MM.1S (cell line): ENCODE data around the gene DDX10.

ENCODE experiments used
- DNase-seq: peaks from one replicate; pipeline ENCODE4 v3.0.0-alpha.2; 2015
- H2AFZ ChIP-seq: fragments of 300-600 bp; sonication (generic); 2 replicates; pipeline ENCODE4 v1.6.0; 2016; ENCODE audit warnings: antibody characterized with exemption, low read length
- H3F3A ChIP-seq: fragments of 300-600 bp; sonication (generic); 2 replicates; pipeline ENCODE4 v1.6.1; 2016; ENCODE audit warnings: mild to moderate bottlenecking, antibody characterized with exemption, low read length, moderate library complexity, mixed read lengths; ENCODE audit not compliant: insufficient read depth
- H3K27ac ChIP-seq: fragments of 300-600 bp; sonication (generic); 2 replicates; pipeline ENCODE4 v1.5.1; 2016; ENCODE audit warnings: mild to moderate bottlenecking, low read length
- H3K27me3 ChIP-seq: fragments of 300-600 bp; sonication (generic); replicated peaks from 2 replicates; pipeline ENCODE4 v1.6.0; 2016; ENCODE audit warnings: low read length; ENCODE audit not compliant: insufficient read depth
- H3K36me3 ChIP-seq: fragments of 300-600 bp; sonication (generic); replicated peaks from 2 replicates; pipeline ENCODE4 v1.6.1; 2016; ENCODE audit warnings: mild to moderate bottlenecking, low read length, mixed read lengths; ENCODE audit not compliant: insufficient read depth
- H3K4me1 ChIP-seq: fragments of 300-600 bp; sonication (generic); 2 replicates; pipeline ENCODE4 v1.6.1; 2016; ENCODE audit warnings: low read length, mixed read lengths
- H3K4me2 ChIP-seq: fragments of 300-600 bp; sonication (generic); 2 replicates; pipeline ENCODE4 v1.6.0; 2016; ENCODE audit warnings: low read depth, low read length
- H3K4me3 ChIP-seq: fragments of 300-600 bp; sonication (generic); 2 replicates; pipeline ENCODE4 v1.5.1; 2016; ENCODE audit warnings: low read length, mixed read lengths
- H3K79me2 ChIP-seq: fragments of 300-600 bp; sonication (generic); 2 replicates; pipeline ENCODE4 v1.6.1; 2016; ENCODE audit warnings: mixed run types, low read length, mixed read lengths
- H3K9ac ChIP-seq: fragments of 300-600 bp; sonication (generic); 2 replicates; pipeline ENCODE4 v1.6.1; 2016; ENCODE audit warnings: low read length, mixed read lengths
- H3K9me2 ChIP-seq: fragments of 300-600 bp; sonication (generic); replicated peaks from 2 replicates; pipeline ENCODE4 v1.6.1; 2016; ENCODE audit warnings: mild to moderate bottlenecking, low read length, mixed read lengths; ENCODE audit not compliant: insufficient read depth
- H3K9me3 ChIP-seq: fragments of 300-600 bp; sonication (generic); replicated peaks from 2 replicates; pipeline ENCODE4 v1.6.1; 2016; ENCODE audit warnings: mild to moderate bottlenecking, low read length, mixed read lengths; ENCODE audit not compliant: insufficient read depth
- H4K20me1 ChIP-seq: fragments of 300-600 bp; sonication (generic); 2 replicates; pipeline ENCODE4 v1.6.1; 2016; ENCODE audit warnings: mild to moderate bottlenecking, low read length, moderate library complexity, mixed read lengths; ENCODE audit not compliant: insufficient read depth
- EZH2 ChIP-seq: fragments of 300-600 bp; sonication (generic); optimal IDR thresholded peaks from 2 replicates; pipeline ENCODE3; 2017; ENCODE audit warnings: low read depth, mild to moderate bottlenecking, antibody characterized with exemption, low read length, mixed read lengths
- EZH2phosphoT487 ChIP-seq: fragments of 300-600 bp; sonication (generic); IDR thresholded peaks from 2 replicates; pipeline ENCODE4 v1.6.1; 2018; ENCODE audit warnings: antibody characterized with exemption, low read length
- TF ChIP-seq, protein P1 (sequence below): fragments of 300-600 bp; sonication (generic); IDR thresholded peaks from 2 replicates; pipeline ENCODE4 v1.5.1; 2016; ENCODE audit warnings: antibody characterized with exemption, low read length, mixed read lengths

The DDX10 gene

DNA sequence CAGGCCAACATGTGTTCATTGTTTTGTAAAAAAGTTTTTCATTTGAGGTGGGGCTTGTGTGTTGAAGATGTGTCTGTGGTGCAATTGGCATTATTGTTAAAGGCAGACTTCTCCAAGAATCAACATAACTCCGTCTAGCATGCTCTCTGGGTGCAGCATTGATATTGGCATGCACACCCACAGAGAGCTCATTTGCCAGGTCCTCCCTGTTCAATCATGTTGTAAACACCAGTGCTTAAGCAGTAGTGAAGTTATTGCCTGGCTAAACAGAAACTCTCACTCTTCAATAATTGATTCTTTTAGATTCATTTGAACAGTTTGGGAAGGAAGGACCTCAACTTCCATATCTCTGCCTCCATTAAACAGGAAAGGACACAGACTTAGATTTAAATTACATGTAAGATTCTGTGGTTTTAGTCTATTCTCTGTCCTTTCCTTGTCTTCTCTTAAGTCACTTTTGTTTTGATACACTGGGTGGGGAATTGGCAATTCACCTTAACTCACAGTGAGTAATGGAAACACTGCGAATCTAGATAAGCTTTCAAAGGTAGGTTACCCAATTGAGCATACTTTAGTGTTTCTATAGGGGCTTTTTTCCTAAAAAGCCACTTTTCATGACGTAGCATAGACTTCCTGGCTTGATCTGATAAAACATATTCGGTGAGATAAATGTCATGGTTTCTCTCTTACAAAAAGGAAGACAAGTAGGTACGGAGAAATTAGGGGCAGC is 40.5 kb upstream of the DDX10 start:
- Histone ChIP-seq H3K9ac (no peak overlapping the region), H3K9me2 (no peaks in the 10 kb centered on the region), H3K4me1 (peaks cover 23% of the 10 kb centered on the region), H2AFZ (no peak overlapping the region), H3K36me3 (no peaks in the 10 kb centered on the region), H3K4me2 (no peak overlapping the region), H4K20me1 (no peaks in the 10 kb centered on the region), H3F3A (peaks cover 17% of the 10 kb centered on the region), H3K27me3 (no peaks in the 10 kb centered on the region), H3K79me2 (no peaks in the 10 kb centered on the region), H3K9me3 (no peaks in the 10 kb centered on the region), H3K4me3 (no peak overlapping the region), H3K27ac (no peak overlapping the region)
- no peak for DNase-seq
- no peak for TF ChIP-seq EZH2phosphoT487
- TF ChIP-seq, protein P1, sequence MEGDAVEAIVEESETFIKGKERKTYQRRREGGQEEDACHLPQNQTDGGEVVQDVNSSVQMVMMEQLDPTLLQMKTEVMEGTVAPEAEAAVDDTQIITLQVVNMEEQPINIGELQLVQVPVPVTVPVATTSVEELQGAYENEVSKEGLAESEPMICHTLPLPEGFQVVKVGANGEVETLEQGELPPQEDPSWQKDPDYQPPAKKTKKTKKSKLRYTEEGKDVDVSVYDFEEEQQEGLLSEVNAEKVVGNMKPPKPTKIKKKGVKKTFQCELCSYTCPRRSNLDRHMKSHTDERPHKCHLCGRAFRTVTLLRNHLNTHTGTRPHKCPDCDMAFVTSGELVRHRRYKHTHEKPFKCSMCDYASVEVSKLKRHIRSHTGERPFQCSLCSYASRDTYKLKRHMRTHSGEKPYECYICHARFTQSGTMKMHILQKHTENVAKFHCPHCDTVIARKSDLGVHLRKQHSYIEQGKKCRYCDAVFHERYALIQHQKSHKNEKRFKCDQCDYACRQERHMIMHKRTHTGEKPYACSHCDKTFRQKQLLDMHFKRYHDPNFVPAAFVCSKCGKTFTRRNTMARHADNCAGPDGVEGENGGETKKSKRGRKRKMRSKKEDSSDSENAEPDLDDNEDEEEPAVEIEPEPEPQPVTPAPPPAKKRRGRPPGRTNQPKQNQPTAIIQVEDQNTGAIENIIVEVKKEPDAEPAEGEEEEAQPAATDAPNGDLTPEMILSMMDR, result no peak
- no peak for TF ChIP-seq EZH2

DNA sequence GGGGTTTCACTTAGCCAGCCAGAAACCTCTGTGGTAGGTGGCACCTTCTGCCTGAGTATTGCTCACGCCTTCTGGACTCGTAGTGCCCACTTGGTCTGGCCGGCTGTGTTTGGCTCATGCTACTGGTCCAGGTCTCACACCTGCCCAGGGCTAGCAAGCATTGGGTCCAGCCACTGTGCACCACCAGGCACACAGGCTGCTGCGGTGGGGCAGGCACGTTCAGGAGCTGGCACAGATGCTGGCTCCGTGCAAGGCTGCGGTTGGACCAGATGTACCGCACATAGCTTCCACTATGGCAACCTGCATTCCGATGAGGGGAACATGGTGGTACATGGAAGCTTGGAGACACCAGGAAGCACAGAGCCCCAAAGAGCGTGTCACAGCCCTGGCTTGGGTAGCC is 36.5 kb upstream of the DDX10 start:
- Histone ChIP-seq H3K79me2 (no peaks in the 10 kb centered on the region), H3K9me2 (no peaks in the 10 kb centered on the region), H3K4me2 (no peak overlapping the region), H3K4me3 (no peak overlapping the region), H3K9ac (no peak overlapping the region), H2AFZ (no peak overlapping the region), H3K9me3 (no peaks in the 10 kb centered on the region), H3K4me1 (no peaks in the 10 kb centered on the region), H3K27ac (no peak overlapping the region), H3F3A (no peaks in the 10 kb centered on the region), H3K36me3 (no peaks in the 10 kb centered on the region), H4K20me1 (no peaks in the 10 kb centered on the region), H3K27me3 (no peaks in the 10 kb centered on the region)
- TF ChIP-seq, protein P1, result no peak
- TF ChIP-seq EZH2 (no peak), EZH2phosphoT487 (no peak)
- DNase-seq, result no peak

DNA sequence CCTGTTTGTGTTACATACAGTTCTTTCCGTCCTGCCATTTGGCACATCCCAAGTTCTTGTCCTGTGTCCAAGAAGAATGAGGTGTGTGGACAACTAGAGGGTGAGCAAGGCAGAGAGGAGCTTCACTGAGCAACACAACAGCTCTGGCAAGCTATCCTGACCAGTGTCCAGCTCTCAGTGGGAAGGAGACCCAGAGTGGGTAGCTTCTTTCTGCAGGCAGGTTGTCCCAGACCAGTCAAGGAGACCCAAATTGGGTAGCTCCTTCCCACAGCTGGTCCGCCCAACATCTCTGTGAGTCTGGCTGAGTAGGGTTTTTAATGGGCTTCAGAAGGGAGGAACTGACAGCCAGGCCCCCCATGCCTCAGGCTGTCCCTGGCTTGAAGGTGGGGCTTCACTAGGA is 36.1 kb upstream of the DDX10 start:
- Histone ChIP-seq H3K4me3 (no peak overlapping the region), H3K9ac (no peak overlapping the region), H3K4me2 (no peak overlapping the region), H3K27ac (no peak overlapping the region), H3F3A (no peaks in the 10 kb centered on the region), H3K27me3 (no peaks in the 10 kb centered on the region), H4K20me1 (no peaks in the 10 kb centered on the region), H3K9me2 (no peaks in the 10 kb centered on the region), H3K36me3 (no peaks in the 10 kb centered on the region), H3K79me2 (no peaks in the 10 kb centered on the region), H2AFZ (no peak overlapping the region), H3K4me1 (no peaks in the 10 kb centered on the region), H3K9me3 (no peaks in the 10 kb centered on the region)
- DNase-seq, result no peak
- no peak for TF ChIP-seq EZH2phosphoT487
- TF ChIP-seq EZH2, result no peak
- TF ChIP-seq, protein P1, result no peak
